GM12864 (cell line): Measurements from ENCODE around the gene ALG10B.
"Not testable (repeated sequence)": the region's sequence is repeated elsewhere in the genome, so short reads cannot be mapped to it uniquely, and the experiment has no call there.

ENCODE experiments used
- DNase-seq: peaks from one replicate; pipeline ENCODE4 v3.0.0-alpha.2; 2011; ENCODE audit warnings: low read depth
- H3K4me3 ChIP-seq: 2 replicates; pipeline ENCODE4 v1.5.1; 2011; ENCODE audit warnings: mild to moderate bottlenecking, low read depth, low read length, control low read depth
- CTCF ChIP-seq: IDR thresholded peaks from 2 replicates; pipeline ENCODE4 v1.5.1; 2011; ENCODE audit warnings: low read depth, mild to moderate bottlenecking, moderate library complexity, low read length, control low read depth, inconsistent platforms; ENCODE audit errors: missing control alignments

The ALG10B gene

GRCh38 chr12:38316391-38317129, at the start of gene ALG10B:
Gene ALG10B, plus strand, starts transcription at chr12:38316774. Its CDS starts 120 bp downstream, at chr12:38316894.
- peak within 1 kb of the TSS; percentile 50 for H3K4me3 ChIP-seq
- DNase-seq = peak; percentile 78
- TF ChIP-seq CTCF = peak; percentile 54

- TF ChIP-seq CTCF = no peak
- DNase-seq = no peak
- H3K4me3 ChIP-seq = no peak overlapping the region
Measured at GRCh38 chr12:38268612-38269011, 48.0 kb upstream of the ALG10B start.

- TF ChIP-seq CTCF = no peak
- no peak for DNase-seq
- no peak overlapping the region for H3K4me3 ChIP-seq
Measured at GRCh38 chr12:38269897-38270296, 46.7 kb upstream of the ALG10B start.

- DNase-seq = no peak
- no peak overlapping the region for H3K4me3 ChIP-seq
- TF ChIP-seq CTCF = no peak
Measured at GRCh38 chr12:38279756-38280155, 36.8 kb upstream of the ALG10B start.

- DNase-seq = no peak
- no peak for TF ChIP-seq CTCF
- H3K4me3 ChIP-seq = no peak overlapping the region
Measured at GRCh38 chr12:38282886-38283285, 33.7 kb upstream of the ALG10B start.

GRCh38 chr12:38289396-38289795, 27.2 kb upstream of the ALG10B start:
- H3K4me3 ChIP-seq = no peak overlapping the region
- DNase-seq = no peak
- TF ChIP-seq CTCF = no peak

GRCh38 chr12:38291160-38291559, 25.4 kb upstream of the ALG10B start:
- TF ChIP-seq CTCF = no peak
- no peak for DNase-seq

GRCh38 chr12:38302972-38303371, 13.6 kb upstream of the ALG10B start:
- H3K4me3 ChIP-seq, DNase-seq: not testable (repeated sequence)

More at GRCh38 chr12:38291160-38291559, 25.4 kb upstream of the ALG10B start:
- no peak overlapping the region for H3K4me3 ChIP-seq

- not testable (repeated sequence) for DNase-seq, H3K4me3 ChIP-seq
Measured at GRCh38 chr12:38321966-38322365, 5.4 kb downstream of the ALG10B start.
